Medulla oblongata (tissue), 1 donor: Measurements from ENCODE around the gene RIPK3.
"Not testable (repeated sequence)": the region's sequence is repeated elsewhere in the genome, so short reads cannot be mapped to it uniquely, and the experiment has no call there.

ENCODE experiments used
- DNase-seq: peaks from one replicate; pipeline ENCODE4 v3.0.0-alpha.2; 2015; ENCODE audit errors: extremely low spot score

RIPK3 gene

DNA sequence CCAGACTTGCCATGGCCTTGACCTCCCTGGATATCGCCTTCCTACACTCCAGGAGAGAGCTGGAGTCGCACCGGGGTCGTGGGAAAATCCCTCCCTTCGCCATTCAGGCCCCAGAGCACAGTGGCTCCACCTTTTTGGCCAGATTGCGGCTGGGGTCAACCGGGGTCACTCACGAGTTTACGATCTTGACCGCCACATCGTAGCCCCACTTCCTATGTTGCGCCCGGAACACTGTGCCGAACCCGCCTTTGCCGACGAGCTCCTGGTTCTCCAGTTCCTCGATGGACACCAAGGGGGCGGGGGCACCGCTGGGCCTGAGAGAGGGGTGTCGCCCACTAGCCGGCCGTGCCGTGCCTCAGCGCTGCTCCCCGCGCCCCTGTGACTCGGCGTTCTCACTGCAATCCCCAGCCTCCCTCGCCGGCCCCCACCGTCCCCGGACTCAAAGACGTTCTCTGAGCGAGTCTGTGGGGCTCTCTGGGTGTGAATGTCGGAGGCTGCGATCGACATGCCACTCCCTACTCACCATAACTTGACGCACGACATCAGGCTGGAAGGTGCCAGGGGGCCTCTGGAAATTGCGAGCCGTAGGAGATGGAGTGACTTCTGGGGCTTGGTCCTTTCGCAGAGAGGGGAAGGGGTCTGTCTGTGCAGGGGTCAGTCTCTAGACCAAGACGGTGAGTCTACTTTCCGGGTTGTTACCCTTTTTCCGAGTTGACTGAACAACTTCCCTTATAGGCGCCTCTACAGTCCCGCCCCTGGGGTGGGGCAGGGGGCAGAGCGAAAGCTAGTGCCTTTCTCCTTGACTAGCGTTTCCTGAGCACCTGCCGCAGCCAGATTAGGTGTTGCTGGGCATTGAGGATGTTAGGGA, at the start of gene RIPK3:
Gene RIPK3, minus strand, starts transcription at position 708 of the 868 bp plus-strand sequence. Its CDS starts 165 bp downstream, at position 543.
- peak; percentile 38 for DNase-seq

DNA sequence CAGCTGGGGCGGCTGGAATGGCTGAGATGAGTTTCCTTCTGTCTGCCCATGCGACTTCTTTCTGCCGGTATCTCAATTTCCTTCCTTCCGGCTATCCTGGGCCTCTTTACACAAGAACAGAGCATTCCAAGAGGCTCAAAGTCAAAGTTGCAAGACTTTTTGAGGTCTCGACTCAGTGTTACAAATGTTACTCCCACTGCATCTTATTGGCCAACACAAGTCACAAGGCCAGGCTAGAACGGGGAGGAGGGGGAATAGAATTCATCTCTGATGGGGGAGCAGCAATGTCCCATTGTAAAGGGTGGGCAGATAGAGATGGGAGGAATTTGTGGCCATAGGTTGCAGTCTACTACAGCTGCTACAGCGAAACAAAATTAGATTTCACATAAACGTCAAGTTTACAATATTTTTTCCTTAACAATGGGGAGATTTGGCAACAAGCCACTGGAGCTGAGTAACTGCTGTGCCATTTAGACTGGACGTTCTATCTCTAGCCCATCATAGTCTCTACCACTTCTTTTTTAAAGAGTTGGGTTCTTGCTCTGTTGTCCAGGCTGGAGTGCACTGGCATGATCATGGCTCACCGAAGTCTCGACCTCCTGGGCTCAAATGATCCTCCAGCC, 49.5 kb upstream of the RIPK3 start:
- DNase-seq = no peak

DNA sequence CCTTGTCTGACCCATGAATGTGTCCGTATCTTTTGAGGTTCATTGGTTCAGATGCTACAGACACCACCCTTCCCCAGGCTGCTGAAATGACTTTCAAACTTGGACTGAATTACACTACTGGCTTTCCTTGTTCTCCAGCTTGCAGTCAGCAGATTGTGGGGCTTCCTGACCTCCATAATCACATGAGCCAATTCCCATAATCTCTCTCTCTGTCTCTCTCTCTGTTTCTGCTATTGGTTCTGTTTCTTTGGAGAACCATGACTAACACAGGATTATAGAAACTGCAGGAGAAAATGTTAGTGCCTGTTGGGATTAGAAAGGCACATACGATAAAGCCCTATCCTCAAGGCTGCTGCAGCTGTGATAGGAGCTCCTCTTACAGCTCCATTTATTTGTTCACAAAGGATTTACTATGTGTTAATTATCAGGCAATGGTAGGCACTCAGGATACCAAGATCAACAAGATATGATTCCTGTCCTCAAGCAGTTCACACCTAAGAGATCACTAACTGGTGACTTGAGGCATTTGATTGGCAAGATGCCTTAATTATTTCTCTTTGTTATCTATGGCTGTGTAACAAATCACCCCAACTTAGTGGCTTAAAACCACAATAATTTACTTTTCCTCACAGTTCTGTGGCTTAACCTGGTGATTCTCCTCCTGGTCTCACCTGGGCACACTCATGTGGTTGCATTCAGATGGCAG, 48.8 kb upstream of the RIPK3 start:
- DNase-seq = no peak

DNA sequence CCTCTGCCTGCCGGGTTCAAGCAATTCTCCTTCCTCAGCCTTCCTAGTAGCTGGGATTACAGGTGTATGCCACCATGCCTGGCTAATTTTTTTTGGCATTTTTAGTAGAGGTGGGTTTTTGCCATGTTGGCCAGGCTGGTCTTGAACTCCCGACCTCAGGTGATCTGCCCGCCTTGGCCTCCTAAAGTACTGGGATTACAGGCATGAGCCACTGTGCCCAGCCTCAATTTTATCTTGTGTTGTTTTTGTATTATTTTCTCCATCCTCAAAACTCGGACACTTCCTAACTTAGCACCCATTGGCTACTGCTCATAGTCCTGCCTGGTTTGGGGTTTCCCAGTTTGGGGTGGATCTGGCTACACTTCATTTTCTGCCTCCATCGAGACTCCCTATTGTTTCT, 47.8 kb upstream of the RIPK3 start:
- not testable (repeated sequence) for DNase-seq

DNA sequence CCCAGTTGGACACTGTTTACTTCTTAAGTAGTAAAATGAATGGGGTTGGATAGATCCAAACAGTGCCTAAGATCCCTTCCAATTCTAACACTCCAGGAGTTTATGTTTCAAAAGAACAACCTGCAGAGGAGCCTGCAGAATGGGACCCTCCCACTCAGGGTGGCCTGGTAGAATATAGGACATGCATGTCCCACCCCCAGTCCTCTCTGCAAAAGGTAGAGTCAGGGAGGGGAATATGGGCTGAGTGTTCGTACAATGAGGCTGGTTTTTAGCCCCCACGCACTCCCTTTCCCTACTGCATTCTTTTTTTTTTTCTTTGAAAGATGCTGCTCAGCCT, 47.2 kb upstream of the RIPK3 start:
- DNase-seq = no peak

DNA sequence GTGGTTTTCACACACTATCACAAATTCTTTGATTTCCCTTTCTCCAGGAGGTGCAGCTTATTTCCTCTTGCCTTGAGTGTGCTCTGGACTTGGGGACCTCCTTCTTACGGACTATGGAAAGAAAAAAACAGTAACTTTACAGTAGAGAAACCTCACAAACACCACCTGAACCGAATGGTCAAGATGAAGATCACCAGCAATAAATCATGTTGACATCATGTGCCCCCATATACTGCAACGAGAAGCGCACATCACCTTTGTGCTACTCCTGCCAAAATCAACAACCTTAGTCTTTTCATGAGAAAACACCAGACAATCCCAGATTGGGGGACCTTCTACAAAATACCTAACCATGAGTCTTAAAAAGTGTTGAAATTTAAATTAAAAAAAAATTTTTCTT, 45.7 kb upstream of the RIPK3 start:
- DNase-seq = no peak

DNA sequence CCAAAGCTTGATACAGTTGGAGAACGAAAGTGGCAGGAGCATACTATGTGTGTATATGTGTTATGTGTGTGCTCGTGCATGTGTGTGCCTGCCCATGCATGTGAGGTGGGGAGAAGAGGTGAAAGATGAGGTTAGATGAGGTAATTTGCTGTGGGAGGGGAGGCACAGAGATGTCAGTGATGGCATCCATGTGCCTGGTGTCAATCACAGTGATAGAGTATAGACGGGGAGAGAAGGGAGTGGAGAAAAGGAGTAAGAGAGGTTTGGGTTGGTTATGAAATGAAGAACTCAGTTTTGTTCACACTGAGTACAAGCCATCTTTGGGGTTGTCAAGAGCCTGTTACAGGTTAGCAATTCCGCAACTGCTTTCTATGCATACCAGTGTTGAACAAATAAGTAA, 44.4 kb upstream of the RIPK3 start:
- DNase-seq = no peak

DNA sequence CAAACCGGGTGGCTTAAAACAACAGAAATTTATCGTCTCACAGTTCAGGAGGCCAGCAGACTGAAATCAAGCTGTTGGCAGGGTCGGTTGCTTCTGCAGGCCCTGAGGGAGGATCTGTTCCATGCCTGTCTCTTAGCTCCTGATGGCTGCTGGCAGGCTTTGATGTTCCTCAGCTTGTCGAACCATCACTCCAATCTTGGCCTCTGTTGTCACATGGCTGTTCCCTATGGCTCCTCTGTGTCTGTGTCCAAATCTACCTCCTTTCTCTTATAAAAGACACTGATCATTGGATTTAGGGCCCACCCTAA, 42.2 kb upstream of the RIPK3 start:
- DNase-seq = no peak

DNA sequence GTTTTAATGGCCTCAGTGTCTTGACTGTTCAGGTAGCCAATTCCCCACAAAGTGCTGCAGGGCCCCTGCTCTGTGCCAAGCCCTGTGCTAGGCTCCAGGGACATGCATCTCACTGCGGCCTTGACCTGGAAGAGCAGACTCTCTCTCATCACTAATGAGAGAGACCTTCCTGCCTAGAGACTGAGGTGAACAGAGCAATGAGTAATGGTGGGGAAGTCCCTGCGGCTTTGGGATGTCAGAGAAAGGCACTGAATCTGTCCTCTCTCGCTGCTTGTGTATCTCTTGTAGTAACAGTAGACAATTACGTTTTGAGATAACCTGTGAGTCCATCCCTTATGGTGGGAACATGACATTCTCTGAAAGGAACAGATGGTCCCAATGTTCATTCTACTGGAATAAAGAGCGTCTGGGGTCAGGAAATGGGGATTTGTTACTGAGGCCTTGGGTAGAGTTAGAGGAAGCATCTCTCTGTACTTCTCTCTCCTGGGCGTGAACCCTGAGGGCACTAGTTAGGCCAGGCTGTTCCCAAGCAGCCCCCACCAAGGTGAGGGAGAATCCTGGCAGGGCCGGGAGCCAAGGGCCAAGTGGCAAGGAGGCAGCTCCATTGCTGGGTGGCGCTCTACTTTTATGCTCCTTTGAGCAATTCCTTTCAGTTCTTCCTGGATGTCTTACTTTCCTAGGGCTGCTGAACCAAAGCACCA, 41.7 kb upstream of the RIPK3 start:
- DNase-seq = no peak

DNA sequence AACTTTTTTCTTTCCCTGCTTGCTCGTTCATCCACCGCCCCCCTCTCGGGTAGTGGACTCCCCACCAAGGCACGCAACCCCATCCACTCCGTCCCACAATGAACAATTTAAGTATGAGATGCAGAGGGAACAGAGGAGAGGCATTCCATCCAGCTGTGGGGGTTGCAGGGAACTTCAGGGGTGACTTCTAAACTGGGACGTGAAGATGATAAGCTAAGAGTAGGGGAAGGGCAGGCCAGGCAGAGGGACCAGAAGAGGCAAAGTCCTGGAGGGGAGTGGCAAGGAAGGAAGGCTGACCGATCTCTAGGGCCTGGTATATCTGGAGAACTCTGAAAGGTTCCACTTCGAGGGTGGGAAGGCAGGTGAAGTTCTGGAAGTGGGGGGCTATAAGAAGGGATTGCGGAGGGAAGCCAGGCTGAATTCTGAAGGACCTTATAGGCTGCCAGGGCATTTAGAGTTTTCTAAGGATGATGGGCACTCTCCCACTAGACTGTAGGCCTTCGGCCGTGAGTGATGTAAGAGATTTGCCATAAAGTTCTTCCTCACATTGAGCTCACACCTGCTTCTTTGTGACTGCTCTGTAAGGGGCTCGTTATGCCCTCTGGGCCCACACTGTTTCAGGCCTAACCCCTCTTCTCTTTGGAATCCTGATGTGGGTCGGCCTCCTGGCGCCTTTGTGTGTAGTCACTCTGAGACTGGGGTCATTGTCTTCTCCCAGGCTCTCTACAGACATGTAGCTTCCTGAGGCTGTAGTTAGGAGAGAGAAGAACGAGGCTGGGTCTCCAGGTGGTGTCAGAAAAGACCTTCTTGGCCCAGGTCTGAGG, 40.3 kb upstream of the RIPK3 start:
- no peak for DNase-seq

DNA sequence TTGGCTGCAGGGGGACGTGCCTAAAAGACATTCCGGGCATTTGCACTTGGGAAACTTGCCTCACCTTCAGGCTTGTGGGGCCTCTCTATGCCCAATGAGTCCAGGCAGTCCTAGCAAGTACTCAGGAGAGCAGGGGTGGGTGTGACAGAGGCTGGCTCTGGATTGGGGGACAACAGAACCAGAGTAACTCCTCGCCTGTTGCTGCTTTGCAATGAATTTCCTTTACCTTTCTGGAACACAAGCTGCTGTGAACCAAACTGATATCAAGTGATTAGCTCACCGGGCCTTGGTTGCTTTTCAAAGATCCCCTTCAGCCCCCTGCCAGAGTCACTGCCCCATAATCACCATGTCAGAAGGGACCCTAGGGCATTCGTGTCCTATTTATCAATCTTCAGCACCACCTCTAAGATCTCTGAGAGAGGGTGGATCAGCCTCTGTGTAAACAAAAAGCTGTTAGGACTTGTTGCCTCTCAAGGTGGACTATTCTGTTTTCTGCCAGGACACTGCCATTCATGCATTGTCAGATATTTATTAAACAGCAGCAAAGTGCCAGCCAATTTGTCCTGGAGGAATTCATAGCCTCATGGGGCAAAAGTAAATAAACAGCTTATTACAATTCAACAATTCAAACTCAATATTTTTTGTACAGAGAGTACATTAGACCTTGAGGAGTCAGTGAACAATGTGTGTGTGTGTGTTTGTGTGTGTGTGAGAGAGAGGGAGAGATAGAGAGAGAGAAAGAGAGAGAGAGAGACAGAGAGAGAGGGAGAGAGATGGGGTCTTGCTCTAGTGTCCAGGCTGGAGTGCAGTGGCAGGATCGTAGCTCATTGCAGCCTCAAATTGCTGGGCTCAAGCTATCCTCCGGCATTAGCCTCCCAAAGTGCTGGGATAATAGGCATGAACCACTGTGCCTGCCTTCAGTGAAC, 39.5 kb upstream of the RIPK3 start:
- DNase-seq = no peak

DNA sequence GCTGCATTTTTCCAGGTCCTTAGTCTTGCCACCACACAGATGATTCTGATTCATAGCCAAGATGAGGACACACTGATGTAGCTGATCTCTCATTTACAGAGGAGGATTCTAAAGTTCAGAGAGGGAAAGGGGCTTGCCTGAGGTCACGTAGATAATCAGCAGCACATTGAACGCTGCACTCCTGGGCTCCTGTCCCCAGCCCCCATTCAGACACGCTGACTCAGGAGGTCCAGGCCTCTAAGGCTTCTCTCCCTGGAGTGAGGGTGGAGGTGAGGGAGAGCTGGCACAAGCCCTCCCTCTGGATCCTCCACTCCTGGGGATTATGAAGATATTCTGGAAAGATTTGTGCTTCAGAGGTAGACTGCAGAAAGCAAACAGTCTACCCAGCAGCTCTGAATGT, 38.5 kb upstream of the RIPK3 start:
- DNase-seq = no peak

DNA sequence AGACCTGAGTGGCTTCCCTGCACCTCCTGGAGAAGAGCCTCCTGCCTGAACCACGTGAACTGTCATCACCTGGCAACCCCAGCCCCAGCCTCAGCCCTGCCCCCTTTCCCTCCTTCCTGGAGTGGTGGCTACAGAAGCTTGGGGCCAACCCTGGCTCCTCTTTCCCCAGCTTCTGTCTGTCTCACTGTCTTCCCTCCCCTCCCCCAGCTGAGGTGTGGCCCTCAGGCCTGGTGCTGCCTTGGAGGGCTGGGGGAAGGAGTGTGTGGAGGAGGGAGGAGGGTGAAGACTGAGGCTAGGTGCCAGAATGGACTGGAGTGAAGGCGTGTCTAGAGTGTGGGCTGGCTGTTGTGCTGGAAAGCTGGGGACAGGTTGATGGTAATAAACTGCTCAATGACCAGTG, 37.9 kb upstream of the RIPK3 start:
- DNase-seq = no peak

DNA sequence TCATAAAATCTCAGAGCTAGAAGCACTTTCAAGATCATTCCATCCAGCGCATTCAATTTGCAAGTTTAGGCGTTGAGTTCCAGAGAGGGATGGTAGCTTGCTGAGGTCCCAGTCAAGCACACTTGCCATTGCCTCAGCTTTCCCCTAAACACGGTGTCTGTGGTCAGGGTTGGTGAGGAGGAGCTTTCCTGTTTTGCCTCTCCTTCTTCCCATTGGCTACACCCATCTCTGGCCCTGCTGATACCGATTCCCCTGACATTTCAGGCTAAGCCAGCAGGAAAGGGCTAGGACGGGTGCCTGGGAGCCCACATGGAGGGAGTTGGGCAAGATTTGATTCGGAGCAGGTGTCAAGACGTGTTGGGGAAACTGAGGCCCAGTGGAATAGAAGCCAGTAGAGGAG, 37.3 kb upstream of the RIPK3 start:
- no peak for DNase-seq

DNA sequence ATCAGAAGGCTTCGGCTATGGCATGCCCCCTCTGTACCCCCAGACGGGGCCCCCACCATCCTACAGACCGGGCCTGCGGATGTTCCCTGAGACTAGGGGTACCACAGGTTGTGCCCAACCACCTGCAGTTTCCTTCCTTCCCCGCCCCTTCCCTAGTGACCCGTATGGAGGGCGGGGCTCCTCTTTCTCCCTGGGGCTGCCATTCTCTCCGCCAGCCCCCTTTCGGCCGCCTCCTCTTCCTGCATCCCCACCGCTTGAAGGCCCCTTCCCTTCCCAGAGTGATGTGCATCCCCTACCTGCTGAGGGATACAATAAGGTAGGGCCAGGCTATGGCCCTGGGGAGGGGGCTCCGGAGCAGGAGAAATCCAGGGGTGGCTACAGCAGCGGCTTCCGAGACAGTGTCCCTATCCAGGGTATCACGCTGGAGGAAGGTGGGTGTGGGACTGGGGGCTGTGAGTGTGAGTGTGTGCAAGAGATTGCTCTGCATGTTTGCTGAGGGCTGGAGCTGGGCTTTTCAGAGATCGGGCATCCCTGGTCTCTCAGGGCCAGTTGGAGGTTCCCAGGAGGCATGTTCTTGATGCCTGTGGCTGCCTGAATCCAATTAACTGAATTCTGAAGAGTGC, 36.8 kb upstream of the RIPK3 start:
- no peak for DNase-seq

DNA sequence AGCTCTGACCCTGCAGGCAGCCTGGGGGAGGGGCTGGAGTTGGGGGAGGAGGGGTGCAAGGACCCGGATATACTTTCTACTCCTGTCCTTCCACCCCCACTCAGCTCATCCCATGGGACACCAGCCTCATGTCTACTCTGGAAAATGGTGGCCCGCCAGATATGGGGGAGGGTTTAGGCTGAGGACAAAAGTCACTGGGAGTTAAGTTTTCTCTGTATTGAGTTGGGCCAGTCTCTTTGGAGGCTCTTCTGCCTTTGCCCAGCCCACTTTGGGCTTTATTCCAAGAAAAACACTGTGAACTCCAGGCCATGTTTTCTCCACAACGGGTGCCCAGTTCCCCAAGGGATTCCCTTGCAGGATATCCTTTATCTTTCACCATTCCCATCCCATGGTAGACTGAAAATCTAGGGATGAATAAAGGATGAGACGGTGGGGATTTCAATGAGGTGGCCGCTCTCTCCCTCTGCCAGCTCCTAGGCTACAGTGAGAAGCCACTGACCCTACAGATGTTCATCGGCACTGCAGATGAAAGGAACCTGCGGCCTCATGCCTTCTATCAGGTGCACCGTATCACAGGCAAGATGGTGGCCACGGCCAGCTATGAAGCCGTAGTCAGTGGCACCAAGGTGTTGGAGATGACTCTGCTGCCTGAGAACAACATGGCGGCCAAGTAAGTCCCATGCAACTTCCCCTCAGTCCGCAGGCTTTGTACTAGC, 33.1 kb upstream of the RIPK3 start:
- DNase-seq = no peak

DNA sequence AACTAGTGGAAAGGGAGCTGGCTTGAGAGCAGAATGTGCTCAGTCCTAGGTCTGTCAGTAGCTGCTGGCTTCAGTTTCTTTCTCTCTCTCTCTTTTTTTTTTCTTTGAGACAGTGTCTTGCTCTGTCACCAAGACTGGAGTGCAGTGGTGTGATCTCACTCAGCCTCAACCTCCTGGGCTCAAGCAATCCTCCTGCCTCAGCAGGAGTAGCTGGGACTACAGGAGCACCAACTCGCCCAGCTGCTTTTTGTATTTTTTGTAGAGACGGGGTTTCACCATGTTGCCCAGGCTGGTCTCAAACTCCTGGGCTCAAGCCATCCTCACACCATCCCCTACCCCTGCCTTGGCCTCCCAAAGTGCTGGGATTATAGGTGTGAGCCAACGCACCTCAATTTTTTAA, 31.8 kb upstream of the RIPK3 start:
- DNase-seq = not testable (repeated sequence)

DNA sequence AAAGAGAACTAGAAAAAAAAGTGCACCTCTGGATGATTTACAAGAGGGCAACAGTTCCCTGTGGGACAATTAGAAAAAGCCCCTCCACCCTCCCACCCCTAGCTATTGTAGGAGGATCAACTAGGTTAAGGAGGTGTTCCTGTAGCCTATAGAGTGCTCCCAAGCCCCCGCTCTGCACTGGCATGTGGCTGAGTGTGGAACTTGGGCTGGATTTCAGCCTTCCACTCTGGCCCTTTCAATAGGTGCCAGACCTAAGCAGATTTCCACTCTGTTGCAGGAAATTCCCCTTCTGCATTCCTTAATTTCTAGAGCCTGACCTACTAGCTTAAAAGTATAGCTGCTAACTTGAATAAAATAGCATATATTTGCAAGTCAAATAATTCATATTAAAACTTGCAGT, 31.0 kb upstream of the RIPK3 start:
- no peak for DNase-seq

DNA sequence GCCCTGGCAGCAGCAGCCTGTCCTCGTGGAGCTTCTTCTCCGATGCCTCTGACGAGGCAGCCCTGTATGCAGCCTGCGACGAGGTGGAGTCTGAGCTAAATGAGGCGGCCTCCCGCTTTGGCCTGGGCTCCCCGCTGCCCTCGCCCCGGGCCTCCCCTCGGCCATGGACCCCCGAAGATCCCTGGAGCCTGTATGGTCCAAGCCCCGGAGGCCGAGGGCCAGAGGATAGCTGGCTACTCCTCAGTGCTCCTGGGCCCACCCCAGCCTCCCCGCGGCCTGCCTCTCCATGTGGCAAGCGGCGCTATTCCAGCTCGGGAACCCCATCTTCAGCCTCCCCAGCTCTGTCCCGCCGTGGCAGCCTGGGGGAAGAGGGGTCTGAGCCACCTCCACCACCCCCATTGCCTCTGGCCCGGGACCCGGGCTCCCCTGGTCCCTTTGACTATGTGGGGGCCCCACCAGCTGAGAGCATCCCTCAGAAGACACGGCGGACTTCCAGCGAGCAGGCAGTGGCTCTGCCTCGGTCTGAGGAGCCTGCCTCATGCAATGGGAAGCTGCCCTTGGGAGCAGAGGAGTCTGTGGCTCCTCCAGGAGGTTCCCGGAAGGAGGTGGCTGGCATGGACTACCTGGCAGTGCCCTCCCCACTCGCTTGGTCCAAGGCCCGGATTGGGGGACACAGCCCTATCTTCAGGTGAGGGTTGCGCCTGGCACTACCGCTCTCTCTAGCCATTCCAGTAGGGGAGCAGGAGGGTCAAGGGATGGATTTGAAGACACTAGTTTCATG, 30.3 kb upstream of the RIPK3 start:
- no peak for DNase-seq
